Fibroblast of skin of left biceps (primary cell): Measurements from ENCODE around the gene RTP5.

Experiments used
- DNase-seq, 2 experiments: peaks; one replicate each; pipeline ENCODE4 v3.0.0-alpha.2; 2013; ENCODE audit warnings: low read depth in 2 of 2

Gene RTP5

GRCh38 chr2:241857572-241858121, 11.9 kb upstream of the RTP5 start:
- DNase-seq: no peak

- DNase-seq: no peak
Measured at GRCh38 chr2:241858206-241859016, 11.1 kb upstream of the RTP5 start, which contains the start of gene PDCD1. TSS of gene PDCD1 (minus strand) at chr2:241858894. CDS start at chr2:241858838, 56 bp downstream.

GRCh38 chr2:241859017-241859435, 10.5 kb upstream of the RTP5 start:
- DNase-seq: no peak

GRCh38 chr2:241859436-241860183, 9.9 kb upstream of the RTP5 start:
- no peak for DNase-seq

GRCh38 chr2:241860184-241861078, 9.1 kb upstream of the RTP5 start:
- DNase-seq: no peak

- no peak for DNase-seq
Measured at GRCh38 chr2:241861264-241861663, 8.3 kb upstream of the RTP5 start.

GRCh38 chr2:241862093-241862492, 7.4 kb upstream of the RTP5 start:
- DNase-seq: no peak

GRCh38 chr2:241862775-241863535, 6.6 kb upstream of the RTP5 start:
- no peak for DNase-seq

GRCh38 chr2:241863536-241863954, 6.0 kb upstream of the RTP5 start:
- DNase-seq: no peak

GRCh38 chr2:241864168-241864849, 5.2 kb upstream of the RTP5 start:
- DNase-seq: no peak

- DNase-seq: no peak
Measured at GRCh38 chr2:241864850-241865213, 4.7 kb upstream of the RTP5 start.

- DNase-seq: no peak
Measured at GRCh38 chr2:241865416-241865956, 4.0 kb upstream of the RTP5 start.

GRCh38 chr2:241865957-241866789, 3.4 kb upstream of the RTP5 start:
- DNase-seq: no peak

GRCh38 chr2:241866790-241867645, 2.5 kb upstream of the RTP5 start:
- no peak for DNase-seq

- DNase-seq: no peak
Measured at GRCh38 chr2:241867776-241868420, 1.6 kb upstream of the RTP5 start.

- DNase-seq: no peak
Measured at GRCh38 chr2:241868661-241869081, 858 bp upstream of the RTP5 start.

GRCh38 chr2:241870081-241870541, 582 bp downstream of the RTP5 start:
- DNase-seq: no peak
